ENCODE results near the gene PLXNB3.
"Not testable (repeated sequence)": the region's sequence is repeated elsewhere in the genome, so short reads cannot be mapped to it uniquely, and the experiment has no call there.

Gene PLXNB3

DNA sequence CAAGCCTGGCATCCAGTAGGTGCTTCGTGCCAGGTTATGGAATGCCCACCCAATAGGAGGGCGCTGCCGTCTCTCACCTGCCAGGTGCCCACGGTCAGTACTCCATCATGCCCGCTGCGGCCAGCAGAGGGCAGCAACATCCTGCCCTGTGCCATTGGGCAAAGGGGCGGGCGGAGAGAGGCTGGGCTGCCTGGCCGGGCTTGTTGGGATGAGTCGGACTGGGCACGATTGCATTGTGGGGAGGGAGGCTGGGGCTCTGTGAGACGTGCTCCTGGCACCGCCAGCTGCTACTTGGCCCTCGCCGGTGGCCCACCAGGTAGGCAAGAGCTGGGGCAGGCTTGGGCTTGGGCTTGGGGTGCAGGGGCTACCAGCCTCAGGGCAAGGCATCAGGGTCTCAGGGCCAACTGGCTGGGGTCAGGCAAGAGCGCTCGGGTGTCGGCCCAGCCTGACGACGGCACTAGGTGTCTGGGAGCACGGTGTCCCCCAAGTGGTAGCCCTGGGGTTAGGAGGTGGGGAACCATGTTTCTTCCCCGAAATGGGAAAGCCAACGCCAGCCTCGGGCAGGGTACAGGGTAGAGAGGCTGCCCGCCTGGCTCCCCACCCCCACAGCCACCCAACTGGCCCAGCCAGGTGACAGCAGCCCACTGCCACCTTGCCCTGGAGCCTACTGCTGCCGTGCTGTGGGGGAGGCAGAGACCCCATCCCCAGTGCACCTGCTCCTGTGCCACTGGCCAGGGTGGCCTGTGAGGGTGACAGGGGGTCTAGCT lies at the start of gene PLXNB3:
Gene PLXNB3, plus strand, starts transcription at position 261 of the 767 bp plus-strand sequence. CDS start 1,287 bp downstream, outside the sequence.
- DNase-seq (ENCODE audit: low read depth, low spot score) = no peak

DNA sequence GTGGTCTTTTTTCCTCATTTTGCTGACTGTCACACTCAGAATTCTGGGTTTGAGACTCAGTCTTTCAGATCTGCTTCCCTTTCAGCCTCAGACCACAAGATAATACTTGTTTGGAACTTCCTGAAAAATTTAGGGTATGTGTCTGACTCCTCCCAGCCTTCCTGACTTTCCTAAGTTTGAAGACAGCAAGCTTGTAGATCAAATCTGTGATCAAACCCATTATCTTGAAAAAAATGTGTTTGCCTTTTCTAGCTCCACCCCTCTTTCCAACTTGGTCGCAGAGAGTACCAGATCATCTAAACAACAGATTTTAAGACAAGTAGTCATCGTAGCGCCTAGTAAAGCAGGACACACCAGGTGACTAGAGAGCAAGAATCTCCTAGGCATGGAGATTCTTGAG lies 49.8 kb upstream of the PLXNB3 start:
- no peak for DNase-seq (ENCODE audit: low read depth, low spot score)
- peak overlapping the region; percentile 26 for H3K27ac ChIP-seq

More for the DNA sequence above, at the start of gene PLXNB3:
- peak within 1 kb of the TSS; percentile 26 for H3K27ac ChIP-seq

DNA sequence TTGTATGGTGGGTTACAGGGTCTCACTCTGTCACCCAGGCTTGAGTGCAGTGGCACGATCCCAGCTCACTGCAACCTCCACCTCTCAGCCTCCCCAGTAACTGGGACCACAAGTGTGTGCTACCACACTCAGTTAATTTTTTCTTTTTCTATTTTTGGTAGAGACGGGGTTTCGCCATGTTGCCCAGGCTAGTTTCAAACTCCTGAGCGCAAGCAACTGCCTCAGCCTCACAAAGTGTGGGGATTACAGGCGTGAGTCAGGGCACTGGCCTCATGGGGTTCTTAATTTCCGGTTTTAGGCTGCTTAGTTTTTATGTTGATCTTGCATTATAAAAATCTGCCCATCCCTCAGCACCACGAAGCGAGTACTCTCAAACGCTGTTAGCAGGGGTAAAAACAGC lies 46.6 kb upstream of the PLXNB3 start:
- H3K27ac ChIP-seq = no peak overlapping the region
- no peak for DNase-seq (ENCODE audit: low read depth, low spot score)

DNA sequence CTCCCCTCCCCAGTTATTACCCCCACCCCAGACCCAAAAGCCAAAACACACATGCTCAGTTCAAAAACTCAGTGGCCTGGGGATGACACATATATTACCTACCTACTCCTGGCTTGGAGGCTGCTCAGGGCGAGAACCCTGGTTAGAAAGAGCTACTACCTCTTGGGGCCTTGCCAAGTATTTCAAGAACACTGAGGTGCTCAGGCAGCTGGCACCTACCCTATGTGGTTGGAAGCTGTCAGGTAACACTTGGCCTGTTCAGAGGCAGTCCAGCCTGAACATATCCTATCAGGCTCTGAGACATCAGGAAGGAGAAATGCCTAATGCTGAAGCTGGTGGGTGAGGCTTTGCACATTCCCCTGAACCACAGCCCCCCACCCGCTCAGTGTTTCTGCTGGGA lies 44.8 kb upstream of the PLXNB3 start:
- DNase-seq (ENCODE audit: low read depth, low spot score) = no peak
- no peak overlapping the region for H3K27ac ChIP-seq

DNA sequence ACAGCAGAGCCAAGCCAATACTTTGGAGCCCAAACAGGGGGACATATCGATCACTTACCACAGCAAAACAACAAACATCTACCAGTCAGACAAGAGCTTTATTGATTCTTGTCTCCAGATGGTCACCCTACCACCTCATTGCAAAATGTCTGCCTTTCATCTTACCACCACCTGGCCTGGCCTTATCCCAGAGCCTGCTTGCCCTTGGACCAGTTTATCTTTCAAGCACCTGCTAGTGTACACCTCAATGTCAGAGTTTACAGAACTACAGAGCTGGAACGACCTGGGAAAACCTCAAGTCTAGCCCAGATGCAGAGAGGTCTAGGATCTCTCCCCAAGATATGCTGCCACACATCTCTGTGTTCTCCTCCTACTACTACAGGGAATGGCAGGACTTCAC lies 44.3 kb upstream of the PLXNB3 start:
- no peak for DNase-seq (ENCODE audit: low read depth, low spot score)
- no peak overlapping the region for H3K27ac ChIP-seq

DNA sequence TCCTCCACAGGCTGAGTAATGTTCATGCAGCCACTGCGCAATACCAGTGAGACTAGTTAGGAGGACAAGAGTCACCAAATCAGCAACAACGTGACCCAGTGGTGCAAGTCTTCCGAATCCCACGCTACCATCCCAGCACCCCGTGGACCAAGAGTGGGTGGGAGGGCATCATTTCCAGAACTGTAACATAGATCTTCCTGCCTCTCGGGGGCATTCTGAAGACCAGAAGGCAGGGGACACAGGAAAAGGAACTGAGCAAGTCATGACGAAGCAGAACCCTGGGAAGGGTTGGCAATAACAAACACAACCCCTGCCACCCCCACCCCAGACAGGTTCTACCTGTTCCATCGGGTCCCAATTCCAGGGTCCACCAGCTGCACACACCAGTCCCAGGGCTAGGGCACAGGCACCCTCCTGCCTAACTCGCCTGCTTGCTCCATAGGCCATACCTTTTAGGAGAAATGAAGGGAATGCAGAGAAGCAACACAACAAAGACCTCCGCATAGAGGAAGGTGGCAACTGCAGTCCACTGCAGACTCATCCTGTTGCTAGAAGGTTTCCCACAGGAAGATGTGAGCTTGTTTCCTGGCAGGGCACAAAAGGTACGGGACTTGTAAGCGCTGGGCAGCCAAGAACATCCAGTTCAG lies 41.2 kb upstream of the PLXNB3 start:
- no peak for DNase-seq (ENCODE audit: low read depth, low spot score)
- H3K27ac ChIP-seq = peak overlapping the region; percentile 92

DNA sequence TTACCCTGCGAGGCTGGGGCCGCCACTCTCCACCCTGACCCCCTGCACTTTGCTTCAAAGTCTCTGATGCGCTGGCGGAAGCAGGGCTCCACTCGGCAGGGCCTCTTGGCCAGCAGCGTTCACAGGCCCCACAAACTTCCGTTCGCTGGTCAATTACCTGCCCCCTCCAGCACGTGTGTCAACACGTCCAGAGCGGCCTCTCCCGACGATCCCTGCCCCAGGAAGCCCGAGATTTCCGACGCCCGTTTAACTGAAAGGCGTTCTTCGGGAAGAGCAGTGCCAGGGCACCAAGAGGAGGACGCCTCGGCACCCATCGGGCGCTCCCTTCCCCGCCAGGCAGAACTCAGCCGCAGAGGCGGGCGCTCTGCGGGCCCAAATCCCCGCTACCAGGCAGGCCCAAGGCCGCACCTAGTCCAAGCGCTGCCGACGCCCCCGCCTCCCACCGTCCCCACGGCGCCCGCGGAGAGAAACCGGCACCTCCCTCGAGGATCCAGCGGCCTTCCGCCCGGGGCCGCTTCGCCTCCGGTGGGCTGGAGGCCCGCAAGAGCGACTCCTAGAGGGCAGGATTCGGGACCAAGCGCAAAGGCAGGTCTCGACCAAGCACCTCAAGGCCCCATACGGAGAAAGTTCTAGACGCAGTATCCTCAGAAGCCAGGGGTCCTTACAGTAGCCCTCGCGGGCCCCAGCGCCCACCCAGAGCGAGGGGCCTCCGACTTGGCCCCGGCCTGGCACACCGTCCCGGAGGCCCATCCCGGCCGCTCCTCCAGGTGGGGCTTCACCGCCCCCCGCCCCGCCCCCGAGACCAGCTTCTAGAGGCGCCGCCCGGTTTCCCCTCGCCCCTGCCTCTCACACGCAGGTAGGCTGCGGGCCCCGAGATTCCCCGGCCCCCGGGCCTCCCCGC lies 40.4 kb upstream of the PLXNB3 start:
- no peak for DNase-seq (ENCODE audit: low read depth, low spot score)

DNA sequence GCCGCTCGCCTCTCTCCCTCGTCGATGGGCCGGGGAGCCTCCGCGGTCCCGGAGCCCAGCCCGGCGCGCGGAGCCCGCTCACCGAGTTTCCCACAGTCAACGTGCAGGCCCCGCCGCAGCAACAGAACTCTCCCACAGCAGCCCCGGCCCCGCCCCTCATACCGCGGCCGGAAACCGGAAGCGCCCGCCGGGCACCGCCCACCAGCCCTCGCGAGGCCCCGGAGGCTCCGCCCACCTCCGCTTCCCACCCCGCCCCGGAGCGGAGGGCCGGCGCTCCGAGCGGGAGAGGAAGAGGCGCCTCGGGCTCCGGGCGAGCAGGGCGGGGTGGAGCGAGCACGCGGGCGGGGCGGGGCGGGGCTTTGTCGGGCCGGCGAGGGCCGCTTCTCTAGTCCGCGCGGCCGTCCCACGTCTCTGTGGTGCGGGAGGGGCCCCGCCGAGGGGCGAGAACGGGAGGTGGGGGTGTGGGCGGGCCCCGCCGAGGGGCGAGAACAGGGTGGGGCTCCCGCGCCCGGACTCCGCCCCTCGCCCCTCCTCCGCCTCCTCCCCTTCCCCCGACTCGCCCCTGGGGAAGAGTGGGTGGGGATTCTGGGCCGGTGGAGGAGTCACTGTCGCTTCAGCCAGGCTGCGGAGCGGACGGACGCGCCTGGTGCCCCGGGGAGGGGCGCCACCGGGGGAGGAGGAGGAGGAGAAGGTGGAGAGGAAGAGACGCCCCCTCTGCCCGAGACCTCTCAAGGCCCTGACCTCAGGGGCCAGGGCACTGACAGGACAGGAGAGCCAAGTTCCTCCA lies 39.6 kb upstream of the PLXNB3 start, which contains the start of the genes ABCD1 and BCAP31:
Gene ABCD1, plus strand, starts transcription at position 605 of the 787 bp plus-strand sequence. CDS start 411 bp downstream, outside the sequence.
Gene BCAP31, minus strand, starts transcription at position 136 of the 787 bp plus-strand sequence. CDS start 1,143 bp downstream, outside the sequence.
- DNase-seq (ENCODE audit: low read depth, low spot score) = no peak
- peak within 1 kb of the TSS; percentile 92 for H3K27ac ChIP-seq

More for the DNA sequence above, 40.4 kb upstream of the PLXNB3 start:
- H3K27ac ChIP-seq = peak overlapping the region; percentile 92

DNA sequence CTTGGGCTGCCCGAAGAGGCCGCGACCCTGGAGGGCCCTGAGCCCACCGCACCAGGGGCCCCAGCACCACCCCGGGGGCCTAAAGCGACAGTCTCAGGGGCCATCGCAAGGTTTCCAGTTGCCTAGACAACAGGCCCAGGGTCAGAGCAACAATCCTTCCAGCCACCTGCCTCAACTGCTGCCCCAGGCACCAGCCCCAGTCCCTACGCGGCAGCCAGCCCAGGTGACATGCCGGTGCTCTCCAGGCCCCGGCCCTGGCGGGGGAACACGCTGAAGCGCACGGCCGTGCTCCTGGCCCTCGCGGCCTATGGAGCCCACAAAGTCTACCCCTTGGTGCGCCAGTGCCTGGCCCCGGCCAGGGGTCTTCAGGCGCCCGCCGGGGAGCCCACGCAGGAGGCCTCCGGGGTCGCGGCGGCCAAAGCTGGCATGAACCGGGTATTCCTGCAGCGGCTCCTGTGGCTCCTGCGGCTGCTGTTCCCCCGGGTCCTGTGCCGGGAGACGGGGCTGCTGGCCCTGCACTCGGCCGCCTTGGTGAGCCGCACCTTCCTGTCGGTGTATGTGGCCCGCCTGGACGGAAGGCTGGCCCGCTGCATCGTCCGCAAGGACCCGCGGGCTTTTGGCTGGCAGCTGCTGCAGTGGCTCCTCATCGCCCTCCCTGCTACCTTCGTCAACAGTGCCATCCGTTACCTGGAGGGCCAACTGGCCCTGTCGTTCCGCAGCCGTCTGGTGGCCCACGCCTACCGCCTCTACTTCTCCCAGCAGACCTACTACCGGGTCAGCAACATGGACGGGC lies 38.8 kb upstream of the PLXNB3 start:
- DNase-seq (ENCODE audit: low read depth, low spot score) = no peak
- peak overlapping the region; percentile 92 for H3K27ac ChIP-seq

DNA sequence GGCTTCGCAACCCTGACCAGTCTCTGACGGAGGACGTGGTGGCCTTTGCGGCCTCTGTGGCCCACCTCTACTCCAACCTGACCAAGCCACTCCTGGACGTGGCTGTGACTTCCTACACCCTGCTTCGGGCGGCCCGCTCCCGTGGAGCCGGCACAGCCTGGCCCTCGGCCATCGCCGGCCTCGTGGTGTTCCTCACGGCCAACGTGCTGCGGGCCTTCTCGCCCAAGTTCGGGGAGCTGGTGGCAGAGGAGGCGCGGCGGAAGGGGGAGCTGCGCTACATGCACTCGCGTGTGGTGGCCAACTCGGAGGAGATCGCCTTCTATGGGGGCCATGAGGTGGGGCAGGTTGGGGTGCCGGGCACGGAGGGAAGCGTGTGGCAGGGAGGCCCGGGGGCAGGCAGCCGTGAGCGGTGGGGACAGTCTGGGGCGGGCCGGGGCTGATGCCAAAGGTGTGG lies 38.2 kb upstream of the PLXNB3 start:
- no peak for DNase-seq (ENCODE audit: low read depth, low spot score)
- no peak overlapping the region for H3K27ac ChIP-seq

DNA sequence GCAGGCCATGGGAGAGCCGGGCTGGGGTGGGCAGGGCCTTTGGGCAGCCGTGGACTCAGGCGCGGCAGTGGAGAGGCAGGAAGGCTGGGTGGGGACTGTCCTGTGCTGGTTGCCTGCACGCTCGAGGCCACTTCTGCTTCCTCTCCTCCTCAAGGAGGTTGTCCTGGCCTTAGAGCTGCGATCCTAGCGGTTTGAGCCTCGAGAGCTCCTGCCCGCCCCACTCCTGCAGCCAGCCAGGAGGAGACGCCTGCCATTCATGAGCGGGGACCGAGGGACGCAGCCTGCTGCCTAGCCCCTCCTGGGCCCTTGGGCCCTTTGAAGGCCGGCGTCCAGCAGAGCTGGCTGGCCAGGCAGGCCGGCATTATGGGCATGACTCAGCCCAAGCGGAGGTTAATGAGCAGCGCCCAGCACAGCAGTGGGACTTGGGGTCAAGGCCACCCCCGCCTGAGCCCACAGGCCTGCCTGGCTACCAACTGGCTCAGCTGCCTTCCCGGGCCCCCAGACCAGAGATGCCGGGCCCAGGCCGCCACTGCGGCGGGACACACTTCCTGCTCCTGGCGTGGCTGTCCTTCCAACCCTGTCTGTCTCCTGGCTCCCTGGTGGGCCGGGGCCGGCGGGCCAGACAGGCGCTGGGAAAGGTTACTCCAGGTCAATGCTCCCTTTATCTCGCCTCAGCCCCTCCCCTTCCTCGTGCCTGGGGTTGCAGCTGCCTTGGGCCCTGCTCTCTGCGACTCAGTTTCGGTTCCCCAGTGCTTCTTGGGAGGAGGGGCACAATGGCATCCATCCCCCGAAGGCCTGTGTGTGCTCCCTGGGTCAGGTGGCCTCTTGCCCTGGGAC lies 37.5 kb upstream of the PLXNB3 start:
- no peak for DNase-seq (ENCODE audit: low read depth, low spot score)
- peak overlapping the region; percentile 17 for H3K27ac ChIP-seq

DNA sequence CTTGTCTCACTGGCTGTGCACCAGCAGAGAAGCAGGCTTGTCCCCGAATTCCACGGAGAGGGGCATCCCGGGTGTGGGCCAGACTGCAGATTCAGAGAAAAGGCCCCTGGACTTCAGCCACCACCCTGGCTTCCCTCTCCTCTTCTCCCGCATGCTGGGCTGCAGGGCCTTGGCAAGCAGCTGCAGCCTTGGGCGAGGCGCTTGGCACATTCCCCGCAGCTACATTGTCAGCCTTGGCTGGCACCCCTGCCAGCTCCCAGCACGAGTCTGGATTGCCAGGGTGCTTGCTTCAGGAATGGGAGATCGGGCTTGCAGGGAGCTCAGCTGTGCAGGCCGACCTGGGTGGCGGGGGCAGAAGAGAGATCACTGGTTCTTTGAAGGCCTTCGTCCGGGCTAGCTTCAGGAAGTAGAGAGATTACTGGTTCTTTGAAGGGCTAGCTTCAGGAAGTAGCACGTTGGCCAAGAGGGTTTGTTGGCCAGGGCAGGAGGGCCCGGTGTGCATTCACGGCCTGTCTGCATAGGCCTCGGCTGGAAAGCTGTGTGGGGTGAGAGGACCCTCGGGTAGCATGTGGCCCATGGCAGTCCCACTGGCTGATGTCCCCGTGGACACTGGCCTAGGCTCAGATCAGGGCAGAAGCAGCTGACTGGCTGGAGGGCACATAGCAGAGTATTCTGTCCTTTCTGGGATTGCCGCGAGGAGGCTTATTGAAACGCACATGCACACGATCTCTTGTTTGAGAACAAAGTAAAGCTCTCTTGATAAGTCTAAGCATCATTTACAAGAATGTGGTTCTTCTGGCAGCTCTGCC lies 36.7 kb upstream of the PLXNB3 start:
- DNase-seq (ENCODE audit: low read depth, low spot score) = no peak
- H3K27ac ChIP-seq = peak overlapping the region; percentile 17

DNA sequence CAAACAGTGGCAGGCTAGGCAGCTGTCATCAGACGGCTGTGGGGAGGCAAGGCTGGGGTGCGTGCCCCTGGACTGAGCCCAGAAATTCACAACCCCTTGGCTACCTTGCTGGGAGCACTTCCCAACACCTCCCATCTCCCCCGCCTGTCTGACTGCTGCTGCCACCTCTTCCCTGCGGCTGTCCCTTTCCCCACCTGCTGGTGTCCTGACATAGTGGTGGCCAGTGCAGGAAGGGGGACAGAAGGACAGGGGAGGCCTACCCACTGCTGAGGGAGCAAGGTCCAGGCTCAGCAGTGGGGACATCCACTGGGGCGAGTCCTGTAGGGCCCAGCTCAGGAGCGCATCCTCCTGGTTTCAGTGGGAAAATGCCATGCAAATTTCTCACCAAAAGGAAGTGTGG lies 36.0 kb upstream of the PLXNB3 start:
- no peak overlapping the region for H3K27ac ChIP-seq
- no peak for DNase-seq (ENCODE audit: low read depth, low spot score)

DNA sequence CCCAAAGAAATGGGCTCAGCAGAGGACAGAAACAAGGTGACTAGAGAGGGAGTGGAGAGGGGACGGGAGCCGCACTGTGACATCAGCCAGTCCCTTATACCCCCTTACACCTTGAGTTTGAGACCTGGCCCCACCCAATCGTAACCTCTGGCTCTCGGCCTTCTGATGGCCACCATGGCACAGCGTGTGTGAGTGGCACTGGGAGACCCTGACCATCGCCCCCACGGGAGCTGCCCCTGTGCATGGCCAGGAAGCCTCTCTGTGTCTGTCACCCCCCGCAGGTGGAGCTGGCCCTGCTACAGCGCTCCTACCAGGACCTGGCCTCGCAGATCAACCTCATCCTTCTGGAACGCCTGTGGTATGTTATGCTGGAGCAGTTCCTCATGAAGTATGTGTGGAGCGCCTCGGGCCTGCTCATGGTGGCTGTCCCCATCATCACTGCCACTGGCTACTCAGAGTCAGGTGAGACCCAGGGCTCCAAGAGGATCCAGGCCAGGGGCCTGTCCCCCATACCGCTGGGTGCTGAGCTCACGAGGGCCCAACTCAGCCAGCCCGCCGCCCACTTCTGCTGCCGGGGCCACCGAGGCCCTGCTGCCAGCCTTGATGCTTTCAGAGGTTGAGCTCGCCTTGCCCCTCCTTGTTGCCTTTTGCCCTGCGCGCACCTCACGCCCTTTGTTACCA lies 35.0 kb upstream of the PLXNB3 start:
- no peak for DNase-seq (ENCODE audit: low read depth, low spot score)
- no peak overlapping the region for H3K27ac ChIP-seq

DNA sequence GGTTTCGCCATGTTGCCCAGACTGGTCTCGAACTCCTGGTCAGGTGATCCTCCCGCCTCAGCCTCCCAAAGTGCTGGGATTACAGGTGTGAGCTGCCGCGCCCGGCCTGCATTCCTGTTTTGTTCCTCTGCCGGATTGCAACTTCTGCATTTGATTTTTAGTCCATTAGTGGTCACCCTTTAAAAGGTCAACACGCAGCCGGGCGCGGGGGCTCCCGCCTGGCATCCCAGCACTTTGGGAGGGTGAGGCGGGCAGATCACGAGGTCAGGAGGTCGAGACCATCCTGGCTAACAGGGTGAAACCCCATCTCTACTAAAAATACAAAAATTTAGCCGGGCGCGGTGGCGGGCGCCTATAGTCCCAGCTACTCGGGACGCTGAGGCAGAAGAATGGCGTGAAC lies 33.9 kb upstream of the PLXNB3 start:
- DNase-seq (ENCODE audit: low read depth, low spot score); H3K27ac ChIP-seq: not testable (repeated sequence)

DNA sequence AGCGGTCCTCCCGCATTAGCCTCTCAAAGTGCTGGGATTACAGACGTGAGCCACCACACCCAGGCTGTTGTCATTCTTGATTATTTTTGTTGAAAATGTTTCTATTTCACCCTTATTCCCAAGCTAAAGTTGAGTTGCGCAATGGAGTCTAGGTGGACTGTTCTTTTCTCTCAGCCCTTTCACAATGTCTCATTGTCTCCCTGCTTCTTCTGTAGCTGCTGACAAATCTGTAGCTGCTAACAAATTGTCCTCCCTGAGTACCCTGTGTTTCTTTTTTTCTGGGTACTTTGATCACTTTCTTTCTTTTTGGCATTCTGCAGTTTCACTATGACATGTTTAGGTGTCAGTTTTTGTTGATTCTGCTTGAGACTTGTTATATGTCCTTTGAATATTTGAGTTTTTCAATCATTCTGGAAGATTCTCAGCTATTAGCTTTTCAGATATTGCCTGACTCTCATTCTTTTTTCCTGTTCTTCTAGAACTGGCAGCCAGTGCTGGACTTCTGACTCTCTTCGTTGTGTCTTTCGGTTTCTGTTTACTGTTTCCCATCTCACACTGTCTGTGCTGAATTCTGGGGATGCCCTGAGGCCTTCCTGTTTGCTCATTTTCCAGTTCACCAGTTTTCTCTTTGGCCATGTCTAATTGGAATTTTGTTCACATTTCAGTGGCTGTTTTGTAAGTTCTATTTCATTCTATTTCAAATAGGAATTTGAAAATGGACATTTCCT lies 32.8 kb upstream of the PLXNB3 start:
- H3K27ac ChIP-seq = no peak overlapping the region
- DNase-seq (ENCODE audit: low read depth, low spot score) = no peak

All from epithelial cell of prostate (primary cell).